Spleen (tissue), 13 donors: ENCODE results near the gene KRT12. TPM values are rescaled to one million over a fixed set of nuclear protein-coding genes. Genes with fewer than 3 reads are reported as not detected.

Source experiments
- DNase-seq: peaks from one replicate; pipeline ENCODE4 v3.0.0-alpha.2; 2020
- H3K27ac ChIP-seq, 8 donors: fragments of 200-600 bp; sonication (generic) in 7 of 8; 1 replicate in 4 of 8; 2 replicates in 4 of 8; pipeline versions ENCODE4 v1.5.0 to v1.8.0; 2016 to 2021; ENCODE audit warnings: inconsistent platforms in 4 of 8, mild to moderate bottlenecking in 4 of 8, moderate library complexity in 1 of 8
- H3K27me3 ChIP-seq, 7 donors: fragments of 200-600 bp; sonication (generic) in 6 of 7; replicated peaks in 1 of 7; 1 replicate in 4 of 7; 2 replicates in 3 of 7; pipeline versions ENCODE4 v1.5.0 to v1.8.0; 2016 to 2021; ENCODE audit warnings: inconsistent platforms in 3 of 7, mild to moderate bottlenecking in 1 of 7
- H3K36me3 ChIP-seq, 6 donors: fragments of 200-600 bp; sonication (generic) in 5 of 6; 1 replicate in 4 of 6; 2 replicates in 2 of 6; pipeline versions ENCODE4 v1.5.0 to v1.8.0; 2016 to 2021; ENCODE audit warnings: inconsistent platforms in 2 of 6
- H3K4me1 ChIP-seq, 6 donors: fragments of 200-600 bp; sonication (generic) in 5 of 6; 1 replicate in 3 of 6; 2 replicates in 3 of 6; pipeline versions ENCODE4 v1.5.0 to v1.8.0; 2016 to 2021; ENCODE audit warnings: inconsistent platforms in 3 of 6
- H3K4me3 ChIP-seq, 8 donors: fragments of 200-600 bp; sonication (generic) in 7 of 8; 1 replicate in 4 of 8; 2 replicates in 4 of 8; pipeline versions ENCODE4 v1.5.0 to v1.8.0; 2016 to 2021; ENCODE audit warnings: inconsistent platforms in 4 of 8, mild to moderate bottlenecking in 4 of 8, moderate library complexity in 2 of 8
- H3K9me3 ChIP-seq, 8 donors: fragments of 200-600 bp; sonication (generic) in 7 of 8; 1 replicate in 4 of 8; 2 replicates in 4 of 8; pipeline versions ENCODE4 v1.5.0 to v1.8.0; 2016 to 2021; ENCODE audit warnings: inconsistent platforms in 4 of 8
- CTCF ChIP-seq, 11 experiments: fragments of 200-600 bp in 7 of 11; fragments of 450-650 bp in 4 of 11; sonication (generic) in 4 of 11; IDR thresholded peaks in 8 of 11; conservative IDR thresholded peaks in 3 of 11; 1 replicate in 7 of 11; 2 replicates in 4 of 11; pipeline versions ENCODE4 v1.4.0 to v1.8.0; 2016 to 2021; ENCODE audit warnings: antibody characterized with exemption in 11 of 11, inconsistent platforms in 4 of 11, mild to moderate bottlenecking in 1 of 11
- POLR2A ChIP-seq, 3 donors: fragments of 450-650 bp; IDR thresholded peaks; one replicate each; pipeline ENCODE4 v1.5.1; 2017; ENCODE audit warnings: antibody characterized with exemption in 3 of 3, mild to moderate bottlenecking in 1 of 3
- POLR2AphosphoS5 ChIP-seq, 3 donors: sonication (generic); formaldehyde crosslinking; IDR thresholded peaks; one replicate each; pipeline ENCODE4 v1.5.1; 2017; ENCODE audit warnings: antibody characterized with exemption in 3 of 3
- WGBS, 5 donors: extraction: QIAGEN DNeasy Blood & Tissue Kit in 3 of 5; methylation state at CpG; one replicate each; pipeline versions ENCODE4 v1.1.5 to v1.1.7; 2013 to 2018; 5-methylcytosine and 5-hydroxymethylcytosine counted together
- intact Hi-C: fragments of 100-400 bp; cut with DNase I; formaldehyde crosslinking; loops from one replicate; pipeline ENCODE4 v1.15.0; 2023; ENCODE audit warnings: low total_unique reads
- long read RNA-seq, 2 donors: transcript quantifications; one replicate each; lab custom pipeline, GENCODE V29; 2026
- polyA plus RNA-seq, 3 donors: library from polyadenylated mRNA; stranded (reverse); fragments of 200-250 nt; gene quantifications; one replicate each; pipeline ENCODE4 v1.2.1, GENCODE V29; 2013
- total RNA-seq, 7 donors: library from RNA; depleted of rRNA in 3 of 7; stranded (reverse); fragments of >200 nt in 3 of 7; fragmentation: NEBNext Ultra II Directional in 4 of 7; extraction: Animal tissue kit (Norgen Biotek cat#: 25700) in 4 of 7; gene quantifications; one replicate each; pipeline versions ENCODE4 v1.1.0 to v1.2.1, GENCODE V29; 2016 to 2021
- donor health status: healthy with polysubstance abuse.
- donor health status: DM: no; HTN: no; CAD: no; lungs with moderate emphysema.
- donor health status: DM: no; HTN: no; CAD: no.
- donor health status: Bipolar disorder and iron deficiency.
- donor health status: healthy.
- donor health status: DM: no; HTN: no; CAD: no.
- donor health status: DM: yes; HTN: yes; CAD: no.

KRT12 gene
- total RNA-seq (not detected), polyA plus RNA-seq (not detected)
- long read RNA-seq, donor 1: 0 reads
- long read RNA-seq, donor 2: 0 reads

- peaks cover 0 to 31% (median 4%) of the 10 kb centered on the region in 7 donors for H3K27me3 ChIP-seq
- no peaks in the 10 kb centered on the region for H3K9me3 ChIP-seq
- DNase-seq: no peak
- H3K36me3 ChIP-seq: no peaks in the 10 kb centered on the region
- intact Hi-C loops: no loop called here
- no peaks in the 10 kb centered on the region for H3K4me1 ChIP-seq
- 83 to 98% (median 90%) methylated on average over 8 of the region's 8 CpGs for WGBS, 5 donors
- H3K27ac ChIP-seq: no peak within 1 kb of the TSS
- H3K4me3 ChIP-seq: no peak within 1 kb of the TSS
- no peak for TF ChIP-seq CTCF (IDR thresholded peaks at IDR 0.05 in 8 of 11, conservative IDR thresholded peaks at IDR 0.05 in 3 of 11)
- no peak for TF ChIP-seq POLR2A (IDR thresholded peaks at IDR 0.05)
- TF ChIP-seq POLR2AphosphoS5 (IDR thresholded peaks at IDR 0.05): no peak
Measured at GRCh38 chr17:40866838-40867237, at the start of gene KRT12. TSS of gene KRT12 (minus strand) at chr17:40867223. CDS start at chr17:40867186, 37 bp downstream.

GRCh38 chr17:40916366-40916765, 49.3 kb upstream of the KRT12 start:
- H3K36me3 ChIP-seq: no peaks in the 10 kb centered on the region
- WGBS, 5 donors: 0 to 48% (median 39%) methylated on average over 1 of the region's 1 CpG
- no peak for DNase-seq
- TF ChIP-seq CTCF (IDR thresholded peaks at IDR 0.05 in 8 of 11, conservative IDR thresholded peaks at IDR 0.05 in 3 of 11): no peak
- TF ChIP-seq POLR2AphosphoS5 (IDR thresholded peaks at IDR 0.05): no peak
- TF ChIP-seq POLR2A (IDR thresholded peaks at IDR 0.05): no peak
- intact Hi-C loops: no loop called here
- peaks cover 0 to 24% (median 4%) of the 10 kb centered on the region in 6 donors for H3K4me1 ChIP-seq
- no peaks in the 10 kb centered on the region for H3K9me3 ChIP-seq
- H3K4me3 ChIP-seq: no peak overlapping the region
- no peak overlapping the region for H3K27ac ChIP-seq
- no peaks in the 10 kb centered on the region for H3K27me3 ChIP-seq

- H3K4me1 ChIP-seq: peaks cover 0 to 24% (median 4%) of the 10 kb centered on the region in 6 donors
- no peaks in the 10 kb centered on the region for H3K9me3 ChIP-seq
- H3K27me3 ChIP-seq: no peaks in the 10 kb centered on the region
- intact Hi-C loops: no loop called here
- no peak for DNase-seq
- no peaks in the 10 kb centered on the region for H3K36me3 ChIP-seq
- TF ChIP-seq POLR2AphosphoS5 (IDR thresholded peaks at IDR 0.05) (no peak), POLR2A (IDR thresholded peaks at IDR 0.05) (no peak), CTCF (IDR thresholded peaks at IDR 0.05 in 8 of 11, conservative IDR thresholded peaks at IDR 0.05 in 3 of 11) (no peak)
- whole genome bisulfite sequencing, 5 donors: 45 to 59% (median 47%) methylated on average over 2 of the region's 2 CpGs
- no peak overlapping the region for H3K27ac ChIP-seq
- no peak overlapping the region for H3K4me3 ChIP-seq
Measured at GRCh38 chr17:40915721-40916256, 48.8 kb upstream of the KRT12 start.

GRCh38 chr17:40915199-40915661, 48.2 kb upstream of the KRT12 start:
- H3K27ac ChIP-seq: no peak overlapping the region
- 45 to 71% (median 51%) methylated on average over 3 of the region's 3 CpGs for WGBS, 5 donors
- intact Hi-C loops: no loop called here
- no peaks in the 10 kb centered on the region for H3K9me3 ChIP-seq
- peaks cover 0 to 29% (median 4%) of the 10 kb centered on the region in 6 donors for H3K4me1 ChIP-seq
- no peak overlapping the region for H3K4me3 ChIP-seq
- H3K27me3 ChIP-seq: no peaks in the 10 kb centered on the region
- TF ChIP-seq POLR2A (IDR thresholded peaks at IDR 0.05): no peak
- TF ChIP-seq CTCF (IDR thresholded peaks at IDR 0.05 in 8 of 11, conservative IDR thresholded peaks at IDR 0.05 in 3 of 11): no peak
- TF ChIP-seq POLR2AphosphoS5 (IDR thresholded peaks at IDR 0.05): no peak
- no peak for DNase-seq
- H3K36me3 ChIP-seq: no peaks in the 10 kb centered on the region
